Muscle of back (tissue), 11 donors: ENCODE data around the gene FOXO3. TPM values are rescaled to one million over a fixed set of nuclear protein-coding genes. Genes with fewer than 3 reads are reported as not detected.
A peak's percentile ranks its signal among the peaks of the same experiment; 100 is the strongest.
"Not testable (repeated sequence)": the region's sequence is repeated elsewhere in the genome, so short reads cannot be mapped to it uniquely, and the experiment has no call there.

ENCODE experiments used
- DNase-seq, 3 donors: peaks; one replicate each; pipeline versions ENCODE4 v3.0.0 to v3.0.0-alpha.2; 2013
- polyA plus RNA-seq, 10 donors: library from polyadenylated mRNA; unstranded; fragments of 120-200 nt; gene quantifications; one replicate each; pipeline ENCODE4 v1.2.1, GENCODE V29; 2013; ENCODE audit not compliant: insufficient read length in 10 of 10

Gene FOXO3
- polyA plus RNA-seq, 10 donors: 28.4 to 38.2 (median 33.1) TPM

GRCh38 chr6:108655806-108656651 lies 95.3 kb downstream of the FOXO3 start:
- peak; percentile 85 to 95 (median 87) for DNase-seq

- DNase-seq: no peak
Measured at GRCh38 chr6:108656836-108657235, 96.1 kb downstream of the FOXO3 start.

- no peak for DNase-seq
Measured at GRCh38 chr6:108658174-108658573, 97.5 kb downstream of the FOXO3 start.

- DNase-seq: not testable (repeated sequence)
Measured at GRCh38 chr6:108658785-108659184, 98.1 kb downstream of the FOXO3 start.

- no peak for DNase-seq
Measured at GRCh38 chr6:108660251-108660650, 99.5 kb downstream of the FOXO3 start.

- DNase-seq: peak in 1 of 3 donors; percentile 47
Measured at GRCh38 chr6:108661430-108661829, 100.7 kb downstream of the FOXO3 start.

- DNase-seq: no peak
Measured at GRCh38 chr6:108661982-108662381, 101.3 kb downstream of the FOXO3 start.

- DNase-seq: no peak
Measured at GRCh38 chr6:108662702-108663101, 102.0 kb downstream of the FOXO3 start.

GRCh38 chr6:108663494-108664064 lies 102.9 kb downstream of the FOXO3 start:
- not testable (repeated sequence) for DNase-seq

GRCh38 chr6:108665495-108666196 lies 104.9 kb downstream of the FOXO3 start:
- DNase-seq: no peak

GRCh38 chr6:108666656-108667260 lies 106.0 kb downstream of the FOXO3 start:
- DNase-seq: no peak

- peak in 1 of 3 donors; percentile 52 for DNase-seq
Measured at GRCh38 chr6:108667993-108668392, 107.3 kb downstream of the FOXO3 start.

GRCh38 chr6:108669673-108670072 lies 109.0 kb downstream of the FOXO3 start:
- no peak for DNase-seq

- no peak for DNase-seq
Measured at GRCh38 chr6:108671175-108671574, 110.5 kb downstream of the FOXO3 start.

GRCh38 chr6:108671790-108672189 lies 111.1 kb downstream of the FOXO3 start:
- no peak for DNase-seq

GRCh38 chr6:108672641-108673040 lies 111.9 kb downstream of the FOXO3 start:
- DNase-seq: no peak

GRCh38 chr6:108673153-108673552 lies 112.4 kb downstream of the FOXO3 start:
- no peak for DNase-seq

- no peak for DNase-seq
Measured at GRCh38 chr6:108673602-108674001, 112.9 kb downstream of the FOXO3 start.

GRCh38 chr6:108675226-108676200 lies 114.8 kb downstream of the FOXO3 start:
- DNase-seq: peak in 1 of 3 donors; percentile 39

- DNase-seq: no peak
Measured at GRCh38 chr6:108676555-108676954, 115.8 kb downstream of the FOXO3 start.

GRCh38 chr6:108677357-108677756 lies 116.6 kb downstream of the FOXO3 start:
- no peak for DNase-seq
